H1 (cell line): ENCODE results near the gene DCDC1. TPM values are rescaled to one million over a fixed set of nuclear protein-coding genes. Genes with fewer than 3 reads are reported as not detected.

Source experiments
- CTCF ChIA-PET: fragments of 300-600 bp; sonication (Branson Sonifier 250); formaldehyde crosslinking; loops from one replicate; lab custom pipeline; 2021; ENCODE audit not compliant: partially characterized antibody; lab: Charles Lee
- POLR2A ChIA-PET: fragments of 300-600 bp; sonication (Branson Sonifier 250); formaldehyde crosslinking; loops from one replicate; lab custom pipeline; 2021; ENCODE audit warnings: inconsistent platforms; ENCODE audit not compliant: partially characterized antibody; lab: Charles Lee
- DNase-seq, 2 experiments: peaks; one replicate each; pipeline versions ENCODE4 v3.0.0 to v3.0.0-alpha.2; 2010 to 2022; ENCODE audit warnings: low spot score in 2 of 2, low read depth in 1 of 2, mixed read lengths in 1 of 2
- FAIRE-seq: peaks from 2 replicates; lab custom pipeline; 2011; peaks lifted over from hg19 to GRCh38; lab: Jason Lieb, UNC
- H2AFZ ChIP-seq: 2 replicates; pipeline ENCODE4 v1.8.1; 2012; ENCODE audit warnings: low read length, inconsistent platforms
- H2AK5ac ChIP-seq: 2 replicates; pipeline ENCODE4 v1.6.1; 2013; ENCODE audit warnings: low read depth, low read length
- H2BK120ac ChIP-seq: replicated peaks from 2 replicates; pipeline ENCODE3; 2013; ENCODE audit warnings: low read depth, low read length, inconsistent platforms
- H2BK12ac ChIP-seq: 2 replicates; pipeline ENCODE4 v1.6.1; 2013; ENCODE audit warnings: low read depth, low read length
- H2BK15ac ChIP-seq: 2 replicates; pipeline ENCODE4 v1.6.1; 2013; ENCODE audit warnings: low read length
- H2BK20ac ChIP-seq: 2 replicates; pipeline ENCODE4 v1.6.1; 2013; ENCODE audit warnings: low read length
- H2BK5ac ChIP-seq: 2 replicates; pipeline ENCODE4 v1.6.1; 2013; ENCODE audit warnings: low read depth, low read length
- H3K14ac ChIP-seq: 2 replicates; pipeline ENCODE4 v1.6.1; 2013; ENCODE audit warnings: inconsistent platforms; ENCODE audit not compliant: insufficient read length
- H3K18ac ChIP-seq: 2 replicates; pipeline ENCODE4 v1.6.1; 2013; ENCODE audit warnings: low read length; ENCODE audit errors: extremely low read depth
- H3K23ac ChIP-seq: 2 replicates; pipeline ENCODE4 v1.6.1; 2013; ENCODE audit warnings: inconsistent platforms; ENCODE audit not compliant: insufficient read length
- H3K23me2 ChIP-seq: 2 replicates; pipeline ENCODE4 v1.6.1; 2013; ENCODE audit warnings: low read depth, low read length
- H3K27ac ChIP-seq: 2 replicates; pipeline ENCODE4 v1.6.1; 2011; ENCODE audit warnings: low read depth, low read length, inconsistent platforms
- H3K27me3 ChIP-seq, 4 experiments: replicated peaks in 1 of 4; 1 replicate in 1 of 4; 2 replicates in 3 of 4; pipeline versions ENCODE4 v1.6.1 to v1.8.1; 2011 to 2013; ENCODE audit warnings: low read length in 3 of 4, mild to moderate bottlenecking in 3 of 4, inconsistent platforms in 2 of 4, mixed read lengths in 2 of 4, moderate library complexity in 1 of 4; ENCODE audit not compliant: control insufficient read depth in 3 of 4, insufficient read depth in 3 of 4; ENCODE audit errors: extremely low read depth in 1 of 4
- H3K36me3 ChIP-seq, 4 experiments: 2 replicates each; pipeline versions ENCODE4 v1.6.1 to v1.8.1; 2011 to 2013; ENCODE audit warnings: mild to moderate bottlenecking in 4 of 4, low read length in 3 of 4, moderate library complexity in 2 of 4, control low read depth in 1 of 4, inconsistent platforms in 1 of 4; ENCODE audit not compliant: insufficient read depth in 4 of 4, control insufficient read depth in 2 of 4
- H3K4ac ChIP-seq: replicated peaks from 2 replicates; pipeline ENCODE3; 2013; ENCODE audit warnings: low read length, low read depth, mixed read lengths, inconsistent platforms; ENCODE audit not compliant: insufficient read length
- H3K4me1 ChIP-seq, 4 experiments: replicated peaks in 1 of 4; 1 replicate in 1 of 4; 2 replicates in 3 of 4; pipeline versions ENCODE4 v1.6.1 to v1.8.1; 2011 to 2013; ENCODE audit warnings: low read length in 3 of 4, inconsistent platforms in 2 of 4, mixed read lengths in 1 of 4; ENCODE audit not compliant: insufficient read depth in 4 of 4, control insufficient read depth in 3 of 4
- H3K4me2 ChIP-seq, 2 experiments: 2 replicates each; pipeline versions ENCODE4 v1.6.1 to v1.8.1; 2011 to 2013; ENCODE audit warnings: low read depth in 2 of 2, low read length in 2 of 2, control low read depth in 1 of 2, inconsistent platforms in 1 of 2, mild to moderate bottlenecking in 1 of 2; ENCODE audit not compliant: insufficient read depth in 1 of 2
- H3K4me3 ChIP-seq, 4 experiments: fragments of 200-600, 300-600 bp in 1 of 4; sonication (generic), shearing (Covaris generic), sonication (Bioruptor Twin) in 1 of 4; 2 replicates each; pipeline versions ENCODE4 v1.5.1 to v1.8.1; 2011 to 2016; ENCODE audit warnings: low read length in 4 of 4, low read depth in 3 of 4, control low read depth in 2 of 4, inconsistent platforms in 2 of 4, mild to moderate bottlenecking in 2 of 4, mixed read lengths in 1 of 4, moderate library complexity in 1 of 4; ENCODE audit not compliant: insufficient read depth in 2 of 4; ENCODE audit errors: extremely low read depth in 1 of 4
- H3K56ac ChIP-seq: replicated peaks from 2 replicates; pipeline ENCODE3; 2013; ENCODE audit warnings: low read depth, mild to moderate bottlenecking, mixed read lengths, low read length, inconsistent platforms; ENCODE audit not compliant: insufficient read length
- H3K79me1 ChIP-seq: 2 replicates; pipeline ENCODE4 v1.6.1; 2013; ENCODE audit warnings: low read depth, low read length, control low read depth
- H3K79me2 ChIP-seq, 2 experiments: 2 replicates each; pipeline versions ENCODE4 v1.6.1 to v1.8.1; 2012 to 2013; ENCODE audit warnings: low read length in 2 of 2, mild to moderate bottlenecking in 2 of 2, inconsistent platforms in 1 of 2; ENCODE audit not compliant: insufficient read depth in 2 of 2, control insufficient read depth in 1 of 2
- H3K9ac ChIP-seq, 4 experiments: replicated peaks in 1 of 4; 1 replicate in 1 of 4; 2 replicates in 3 of 4; pipeline versions ENCODE4 v1.6.1 to v1.8.1; 2011 to 2013; ENCODE audit warnings: low read depth in 3 of 4, low read length in 3 of 4, control low read depth in 2 of 4, mild to moderate bottlenecking in 2 of 4, moderate library complexity in 2 of 4, inconsistent platforms in 1 of 4; ENCODE audit errors: extremely low read depth in 1 of 4
- H3K9me3 ChIP-seq, 2 experiments: 2 replicates each; pipeline versions ENCODE4 v1.6.1 to v1.8.1; 2012 to 2013; ENCODE audit warnings: mild to moderate bottlenecking in 2 of 2, moderate library complexity in 2 of 2, control low read depth in 1 of 2, inconsistent platforms in 1 of 2, low read depth in 1 of 2, low read length in 1 of 2, mixed read lengths in 1 of 2; ENCODE audit not compliant: insufficient read depth in 2 of 2
- H4K20me1 ChIP-seq, 2 experiments: replicated peaks in 1 of 2; 2 replicates each; pipeline versions ENCODE3 to v1.8.1; 2011 to 2013; ENCODE audit warnings: inconsistent platforms in 2 of 2, low read length in 2 of 2, mild to moderate bottlenecking in 1 of 2; ENCODE audit not compliant: insufficient read depth in 2 of 2, control insufficient read depth in 1 of 2
- H4K5ac ChIP-seq: 2 replicates; pipeline ENCODE4 v1.6.1; 2013; ENCODE audit warnings: low read length, low read depth, mixed read lengths, inconsistent platforms; ENCODE audit not compliant: insufficient read length
- H4K8ac ChIP-seq: 2 replicates; pipeline ENCODE4 v1.8.0; 2013; ENCODE audit warnings: mild to moderate bottlenecking, moderate library complexity, low read length, inconsistent platforms; ENCODE audit not compliant: insufficient read depth; ENCODE audit errors: extremely low read depth
- H4K91ac ChIP-seq: replicated peaks from 2 replicates; pipeline ENCODE3; 2013; ENCODE audit warnings: low read length, mixed read lengths, inconsistent platforms; ENCODE audit not compliant: insufficient read length
- ASH2L ChIP-seq: fragments of 200-600, 300-600 bp; sonication (generic); IDR thresholded peaks from one replicate; pipeline ENCODE4 v1.7.1; 2017; ENCODE audit warnings: low read length
- CTBP2 ChIP-seq: IDR thresholded peaks from 2 replicates; pipeline ENCODE4 v1.7.0; 2011; ENCODE audit warnings: borderline replicate concordance, mild to moderate bottlenecking, moderate library complexity, mixed read lengths, low read length; ENCODE audit not compliant: insufficient read depth, insufficient read length
- CTCF ChIP-seq, 3 experiments: IDR thresholded peaks; 1 replicate in 2 of 3; 2 replicates in 1 of 3; pipeline versions ENCODE4 v1.5.1 to v1.6.1; 2011; ENCODE audit warnings: low read length in 3 of 3, mild to moderate bottlenecking in 3 of 3, inconsistent platforms in 2 of 3, low read depth in 1 of 3, moderate library complexity in 1 of 3; ENCODE audit not compliant: insufficient read depth in 1 of 3; ENCODE audit errors: control extremely low read depth in 1 of 3
- FOSL1 ChIP-seq: IDR thresholded peaks from 2 replicates; pipeline ENCODE4 v1.6.1; 2011; ENCODE audit warnings: mild to moderate bottlenecking, low read depth, low read length, moderate library complexity; ENCODE audit not compliant: insufficient read depth
- GABPA ChIP-seq: IDR thresholded peaks from 2 replicates; pipeline ENCODE4 v1.6.1; 2011; ENCODE audit warnings: mild to moderate bottlenecking, low read length, moderate library complexity, borderline replicate concordance; ENCODE audit not compliant: insufficient read depth
- HDAC6 ChIP-seq: IDR thresholded peaks from one replicate; pipeline ENCODE4 v1.7.1; 2012; ENCODE audit warnings: low read depth, mild to moderate bottlenecking, inconsistent platforms, low read length, moderate library complexity
- JUN ChIP-seq: IDR thresholded peaks from 2 replicates; pipeline ENCODE4 v1.6.1; 2011; ENCODE audit warnings: low read depth, mild to moderate bottlenecking, improper control_type of control experiment, low read length
- JUND ChIP-seq: IDR thresholded peaks from 2 replicates; pipeline ENCODE4 v1.6.1; 2011; ENCODE audit warnings: mild to moderate bottlenecking, improper control_type of control experiment, low read length
- MAFK ChIP-seq: IDR thresholded peaks from 2 replicates; pipeline ENCODE4 v1.6.1; 2012; ENCODE audit warnings: low read depth, mild to moderate bottlenecking, improper control_type of control experiment, low read length
- SIX5 ChIP-seq: IDR thresholded peaks from 2 replicates; pipeline ENCODE4 v1.6.1; 2011; ENCODE audit warnings: mild to moderate bottlenecking, low read depth, low read length
- SRF ChIP-seq: IDR thresholded peaks from 2 replicates; pipeline ENCODE4 v1.6.1; 2011; ENCODE audit warnings: mild to moderate bottlenecking, low read depth, low read length, moderate library complexity
- TAF7 ChIP-seq: optimal IDR thresholded peaks from 2 replicates; pipeline ENCODE3; 2011; ENCODE audit warnings: low read depth, mild to moderate bottlenecking, inconsistent platforms, low read length, moderate library complexity, borderline replicate concordance
- TBP ChIP-seq: IDR thresholded peaks from 2 replicates; pipeline ENCODE4 v1.6.1; 2011; ENCODE audit warnings: low read depth, low read length, improper control_type of control experiment
- WGBS, 2 experiments: shearing (Covaris generic) in 1 of 2; methylation state at CpG; one replicate each; pipeline versions ENCODE4 v1.1.6 to v1.1.7; 2013 to 2015; ENCODE audit warnings: low lambda C conversion rate in 2 of 2, mixed read lengths in 2 of 2, inconsistent platforms in 1 of 2, low coverage in 1 of 2, missing lambda C conversion rate in 1 of 2; ENCODE audit not compliant: insufficient replicate concordance in 2 of 2, insufficient coverage in 1 of 2, insufficient read length in 1 of 2; ENCODE audit errors: extremely low coverage in 1 of 2, missing lambda C conversion rate in 1 of 2; 5-methylcytosine and 5-hydroxymethylcytosine counted together
- polyA plus RNA-seq, 7 experiments: library from polyadenylated mRNA; depleted of rRNA in 3 of 7; stranded (reverse) in 5 of 7; unstranded in 2 of 7; fragments of >200 nt in 5 of 7; fragments of 200-250 nt in 2 of 7; gene quantifications; 1 replicate in 5 of 7; 2 replicates in 1 of 7; 4 replicates in 1 of 7; pipeline versions ENCODE4 v1.2.1 to v1.2.3, GENCODE V29; 2011 to 2013; ENCODE audit warnings: missing spikeins in 2 of 7, mixed read lengths in 2 of 7
- total RNA-seq: library from RNA; stranded (reverse); fragmentation: NEBNext Ultra II Directional; extraction: Animal tissue kit (Norgen Biotek cat#: 25700); gene quantifications from 2 replicates; pipeline ENCODE4 v1.2.1, GENCODE V29; 2021

The DCDC1 gene
- total and polyA plus RNA-seq, 2 of the 8 experiments (the other 6 are each of a cell fraction or from before 2014, with no cell fraction given) = 0.15 to 0.56 TPM

- H2BK12ac ChIP-seq = no peak overlapping the region
- H3K4me2 ChIP-seq = no peak overlapping the region
- H2BK5ac ChIP-seq = no peak overlapping the region
- H2AK5ac ChIP-seq = no peak overlapping the region
- no peaks in the 10 kb centered on the region for H3K79me1 ChIP-seq
- no peaks in the 10 kb centered on the region for H3K36me3 ChIP-seq
- 61% methylated on average over 1 of the region's 1 CpG; no CpG with 5 or more reads in 1 of the 2 experiments for WGBS, 2 experiments
- H4K20me1 ChIP-seq = no peaks in the 10 kb centered on the region
- no peak for FAIRE-seq
- no peak overlapping the region for H3K18ac ChIP-seq
- no peak overlapping the region for H4K91ac ChIP-seq
- no peaks in the 10 kb centered on the region; a peak in 1 of 7 replicates for H3K4me1 ChIP-seq
- POLR2A ChIA-PET = no interaction called here
- no peak overlapping the region for H3K9ac ChIP-seq
- H4K5ac ChIP-seq = no peak overlapping the region
- no peak overlapping the region for H4K8ac ChIP-seq
- H3K27me3 ChIP-seq = no peaks in the 10 kb centered on the region
- H2BK20ac ChIP-seq = no peak overlapping the region
- H2BK120ac ChIP-seq = no peak overlapping the region
- H3K23me2 ChIP-seq = no peaks in the 10 kb centered on the region
- H3K23ac ChIP-seq = no peak overlapping the region
- H2BK15ac ChIP-seq = no peak overlapping the region
- no peaks in the 10 kb centered on the region for H3K79me2 ChIP-seq
- CTCF ChIA-PET = no interaction called here
- H3K4me3 ChIP-seq = no peak overlapping the region
- H3K27ac ChIP-seq = no peak overlapping the region
- no peak overlapping the region for H3K56ac ChIP-seq
- no peak overlapping the region for H3K4ac ChIP-seq
- H3K14ac ChIP-seq = no peak overlapping the region
- no peak for DNase-seq
- no peak overlapping the region for H2AFZ ChIP-seq
- no peaks in the 10 kb centered on the region for H3K9me3 ChIP-seq
- TF ChIP-seq TAF7 = no peak
- TF ChIP-seq SRF = no peak
- no peak for TF ChIP-seq TBP
- no peak for TF ChIP-seq MAFK
- TF ChIP-seq CTBP2 = no peak
- no peak for TF ChIP-seq GABPA
- TF ChIP-seq CTCF (IDR thresholded peaks at IDR 0.05; ENCODE audit: control extremely low read depth in 1 of 3, insufficient read depth in 1 of 3, low read depth in 1 of 3, low read length in 3 of 3) = no peak
- no peak for TF ChIP-seq HDAC6
- TF ChIP-seq SIX5 = no peak
- TF ChIP-seq JUN = no peak
- no peak for TF ChIP-seq ASH2L
- TF ChIP-seq JUND = no peak
- no peak for TF ChIP-seq FOSL1
Measured at GRCh38 chr11:31131760-31132159, 237.8 kb downstream of the DCDC1 start.
